Measurements from ENCODE around the gene RCSD1. TPM values are rescaled to one million over a fixed set of nuclear protein-coding genes. Genes with fewer than 3 reads are reported as not detected.
A peak's percentile ranks its signal among the peaks of the same experiment; 100 is the strongest.

The RCSD1 gene
- total and polyA plus RNA-seq, 10 of the 15 experiments (the other 5 are each of a cell fraction or from before 2014, with no cell fraction given): 11.4 to 78.3 (median 71.6) TPM

DNA sequence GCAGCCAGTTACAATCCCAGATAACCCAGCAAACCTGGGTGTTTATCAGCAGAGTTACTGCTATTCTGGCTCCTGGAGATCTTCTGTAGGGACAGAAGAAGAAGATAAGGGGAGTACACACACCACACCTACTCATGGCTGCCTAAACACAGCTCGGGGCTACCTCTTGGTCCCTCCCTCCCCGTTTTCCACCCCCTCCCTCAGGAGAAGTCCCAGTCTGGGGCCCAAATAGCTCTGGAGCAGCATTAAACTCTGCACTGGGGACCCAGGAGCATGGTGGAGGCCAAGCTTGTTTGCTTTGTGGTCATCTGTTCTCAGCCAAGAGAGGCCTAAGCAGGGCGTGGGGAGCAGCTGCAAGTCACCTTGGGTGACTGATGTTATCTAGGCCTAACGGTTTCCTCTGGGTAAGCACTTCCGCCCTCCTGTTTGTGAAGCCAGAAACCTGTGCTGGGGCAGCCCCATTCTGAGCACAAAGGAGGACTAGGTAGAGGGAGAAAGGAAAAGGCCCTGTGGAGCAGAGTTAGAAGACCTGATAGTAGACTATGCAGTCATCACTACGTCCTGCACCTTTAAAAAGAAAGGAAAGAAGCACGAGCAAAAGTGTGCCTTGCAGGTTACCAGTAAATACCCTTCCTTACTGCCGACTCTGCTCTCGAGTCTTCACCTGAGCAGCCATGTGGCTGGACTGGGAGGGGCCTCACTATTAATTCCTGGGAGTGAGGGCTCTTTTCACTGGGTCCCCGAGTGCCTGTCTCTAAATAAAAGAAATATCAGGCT lies 2.0 kb upstream of the RCSD1 start (continued):
- TF ChIP-seq, protein P1, sequence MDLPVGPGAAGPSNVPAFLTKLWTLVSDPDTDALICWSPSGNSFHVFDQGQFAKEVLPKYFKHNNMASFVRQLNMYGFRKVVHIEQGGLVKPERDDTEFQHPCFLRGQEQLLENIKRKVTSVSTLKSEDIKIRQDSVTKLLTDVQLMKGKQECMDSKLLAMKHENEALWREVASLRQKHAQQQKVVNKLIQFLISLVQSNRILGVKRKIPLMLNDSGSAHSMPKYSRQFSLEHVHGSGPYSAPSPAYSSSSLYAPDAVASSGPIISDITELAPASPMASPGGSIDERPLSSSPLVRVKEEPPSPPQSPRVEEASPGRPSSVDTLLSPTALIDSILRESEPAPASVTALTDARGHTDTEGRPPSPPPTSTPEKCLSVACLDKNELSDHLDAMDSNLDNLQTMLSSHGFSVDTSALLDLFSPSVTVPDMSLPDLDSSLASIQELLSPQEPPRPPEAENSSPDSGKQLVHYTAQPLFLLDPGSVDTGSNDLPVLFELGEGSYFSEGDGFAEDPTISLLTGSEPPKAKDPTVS (IDR thresholded peaks at IDR 0.05; ENCODE audit: low read depth, low read length): no peak
- TF ChIP-seq TBL1XR1 (IDR thresholded peaks at IDR 0.05; ENCODE audit: low read depth, low read length): peak; percentile 51
- TF ChIP-seq, protein P2, sequence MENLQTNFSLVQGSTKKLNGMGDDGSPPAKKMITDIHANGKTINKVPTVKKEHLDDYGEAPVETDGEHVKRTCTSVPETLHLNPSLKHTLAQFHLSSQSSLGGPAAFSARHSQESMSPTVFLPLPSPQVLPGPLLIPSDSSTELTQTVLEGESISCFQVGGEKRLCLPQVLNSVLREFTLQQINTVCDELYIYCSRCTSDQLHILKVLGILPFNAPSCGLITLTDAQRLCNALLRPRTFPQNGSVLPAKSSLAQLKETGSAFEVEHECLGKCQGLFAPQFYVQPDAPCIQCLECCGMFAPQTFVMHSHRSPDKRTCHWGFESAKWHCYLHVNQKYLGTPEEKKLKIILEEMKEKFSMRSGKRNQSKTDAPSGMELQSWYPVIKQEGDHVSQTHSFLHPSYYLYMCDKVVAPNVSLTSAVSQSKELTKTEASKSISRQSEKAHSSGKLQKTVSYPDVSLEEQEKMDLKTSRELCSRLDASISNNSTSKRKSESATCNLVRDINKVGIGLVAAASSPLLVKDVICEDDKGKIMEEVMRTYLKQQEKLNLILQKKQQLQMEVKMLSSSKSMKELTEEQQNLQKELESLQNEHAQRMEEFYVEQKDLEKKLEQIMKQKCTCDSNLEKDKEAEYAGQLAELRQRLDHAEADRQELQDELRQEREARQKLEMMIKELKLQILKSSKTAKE (IDR thresholded peaks at IDR 0.05; ENCODE audit: low read depth, poor library complexity, severe bottlenecking): peak; percentile 61
- TF ChIP-seq TCF3 (IDR thresholded peaks at IDR 0.05; ENCODE audit: borderline replicate concordance, insufficient read depth, low read depth, low read length): peak; percentile 90
- TF ChIP-seq, protein P3, sequence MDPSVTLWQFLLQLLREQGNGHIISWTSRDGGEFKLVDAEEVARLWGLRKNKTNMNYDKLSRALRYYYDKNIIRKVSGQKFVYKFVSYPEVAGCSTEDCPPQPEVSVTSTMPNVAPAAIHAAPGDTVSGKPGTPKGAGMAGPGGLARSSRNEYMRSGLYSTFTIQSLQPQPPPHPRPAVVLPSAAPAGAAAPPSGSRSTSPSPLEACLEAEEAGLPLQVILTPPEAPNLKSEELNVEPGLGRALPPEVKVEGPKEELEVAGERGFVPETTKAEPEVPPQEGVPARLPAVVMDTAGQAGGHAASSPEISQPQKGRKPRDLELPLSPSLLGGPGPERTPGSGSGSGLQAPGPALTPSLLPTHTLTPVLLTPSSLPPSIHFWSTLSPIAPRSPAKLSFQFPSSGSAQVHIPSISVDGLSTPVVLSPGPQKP (IDR thresholded peaks at IDR 0.05; ENCODE audit: low read depth, low read length): no peak
- TF ChIP-seq EP300 (IDR thresholded peaks at IDR 0.05; ENCODE audit: borderline replicate concordance in 1 of 2, control insufficient read depth in 1 of 2, low read depth in 2 of 2, low read length in 2 of 2): peak; percentile 80 to 84
- TF ChIP-seq CBX3 (IDR thresholded peaks at IDR 0.05; ENCODE audit: borderline replicate concordance, low read depth): no peak
- no peak for TF ChIP-seq ZNF207 (IDR thresholded peaks at IDR 0.05; ENCODE audit: borderline replicate concordance)
- TF ChIP-seq ZNF24 (IDR thresholded peaks at IDR 0.05): 0 out of 2 replicates have a peak, but pooled peaks have one; percentile 27
- TF ChIP-seq, protein P4, sequence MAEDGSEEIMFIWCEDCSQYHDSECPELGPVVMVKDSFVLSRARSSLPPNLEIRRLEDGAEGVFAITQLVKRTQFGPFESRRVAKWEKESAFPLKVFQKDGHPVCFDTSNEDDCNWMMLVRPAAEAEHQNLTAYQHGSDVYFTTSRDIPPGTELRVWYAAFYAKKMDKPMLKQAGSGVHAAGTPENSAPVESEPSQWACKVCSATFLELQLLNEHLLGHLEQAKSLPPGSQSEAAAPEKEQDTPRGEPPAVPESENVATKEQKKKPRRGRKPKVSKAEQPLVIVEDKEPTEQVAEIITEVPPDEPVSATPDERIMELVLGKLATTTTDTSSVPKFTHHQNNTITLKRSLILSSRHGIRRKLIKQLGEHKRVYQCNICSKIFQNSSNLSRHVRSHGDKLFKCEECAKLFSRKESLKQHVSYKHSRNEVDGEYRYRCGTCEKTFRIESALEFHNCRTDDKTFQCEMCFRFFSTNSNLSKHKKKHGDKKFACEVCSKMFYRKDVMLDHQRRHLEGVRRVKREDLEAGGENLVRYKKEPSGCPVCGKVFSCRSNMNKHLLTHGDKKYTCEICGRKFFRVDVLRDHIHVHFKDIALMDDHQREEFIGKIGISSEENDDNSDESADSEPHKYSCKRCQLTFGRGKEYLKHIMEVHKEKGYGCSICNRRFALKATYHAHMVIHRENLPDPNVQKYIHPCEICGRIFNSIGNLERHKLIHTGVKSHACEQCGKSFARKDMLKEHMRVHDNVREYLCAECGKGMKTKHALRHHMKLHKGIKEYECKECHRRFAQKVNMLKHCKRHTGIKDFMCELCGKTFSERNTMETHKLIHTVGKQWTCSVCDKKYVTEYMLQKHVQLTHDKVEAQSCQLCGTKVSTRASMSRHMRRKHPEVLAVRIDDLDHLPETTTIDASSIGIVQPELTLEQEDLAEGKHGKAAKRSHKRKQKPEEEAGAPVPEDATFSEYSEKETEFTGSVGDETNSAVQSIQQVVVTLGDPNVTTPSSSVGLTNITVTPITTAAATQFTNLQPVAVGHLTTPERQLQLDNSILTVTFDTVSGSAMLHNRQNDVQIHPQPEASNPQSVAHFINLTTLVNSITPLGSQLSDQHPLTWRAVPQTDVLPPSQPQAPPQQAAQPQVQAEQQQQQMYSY (CRISPR knock-in tag; IDR thresholded peaks at IDR 0.05): no peak
- no peak for TF ChIP-seq KDM1A (IDR thresholded peaks at IDR 0.05; ENCODE audit: borderline replicate concordance)
- TF ChIP-seq ZZZ3 (IDR thresholded peaks at IDR 0.05; ENCODE audit: control insufficient read depth, insufficient read length, low read depth): no peak
- TF ChIP-seq NR2C2 (IDR thresholded peaks at IDR 0.05; ENCODE audit: borderline replicate concordance, control insufficient read depth, insufficient read length, low read depth): no peak
- TF ChIP-seq, protein P5, sequence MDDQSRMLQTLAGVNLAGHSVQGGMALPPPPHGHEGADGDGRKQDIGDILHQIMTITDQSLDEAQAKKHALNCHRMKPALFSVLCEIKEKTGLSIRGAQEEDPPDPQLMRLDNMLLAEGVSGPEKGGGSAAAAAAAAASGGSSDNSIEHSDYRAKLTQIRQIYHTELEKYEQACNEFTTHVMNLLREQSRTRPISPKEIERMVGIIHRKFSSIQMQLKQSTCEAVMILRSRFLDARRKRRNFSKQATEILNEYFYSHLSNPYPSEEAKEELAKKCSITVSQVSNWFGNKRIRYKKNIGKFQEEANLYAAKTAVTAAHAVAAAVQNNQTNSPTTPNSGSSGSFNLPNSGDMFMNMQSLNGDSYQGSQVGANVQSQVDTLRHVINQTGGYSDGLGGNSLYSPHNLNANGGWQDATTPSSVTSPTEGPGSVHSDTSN (IDR thresholded peaks at IDR 0.05; ENCODE audit: insufficient replicate concordance, low read depth, low read length): peak; percentile 94
- TF ChIP-seq SPI1 (IDR thresholded peaks at IDR 0.05; ENCODE audit: borderline replicate concordance, insufficient read depth, low read depth, low read length): peak; percentile 87
- TF ChIP-seq GATAD2B (conservative IDR thresholded peaks at IDR 0.05; ENCODE audit: low read depth): peak; percentile 70
- 0 out of 2 replicates have a peak, but pooled peaks have one; percentile 58 for TF ChIP-seq RBBP5 (conservative IDR thresholded peaks at IDR 0.05)

All from GM12878 (cell line).